PFSK-1 (cell line): ENCODE measurements around the gene PHETA1.

Experiments
- FOXP2 ChIP-seq: optimal IDR thresholded peaks from 2 replicates; pipeline ENCODE3; 2011; ENCODE audit warnings: borderline replicate concordance, control low read depth, inconsistent platforms; ENCODE audit not compliant: insufficient read depth; ENCODE audit errors: extremely low read length, extremely low read depth
- POLR2AphosphoS5 ChIP-seq: IDR thresholded peaks from 2 replicates; pipeline ENCODE4 v1.6.1; 2012; ENCODE audit warnings: low read depth, mild to moderate bottlenecking, control low read depth, low read length, moderate library complexity
- REST ChIP-seq, 2 experiments: IDR thresholded peaks; 2 replicates each; pipeline versions ENCODE4 v1.6.1 to v1.8.0; 2011 to 2012; ENCODE audit warnings: low read depth in 2 of 2, low read length in 2 of 2, control low read depth in 1 of 2, inconsistent platforms in 1 of 2, mild to moderate bottlenecking in 1 of 2, moderate library complexity in 1 of 2; ENCODE audit not compliant: insufficient read depth in 1 of 2
- SIN3A ChIP-seq: IDR thresholded peaks from 2 replicates; pipeline ENCODE4 v1.6.1; 2012; ENCODE audit warnings: mild to moderate bottlenecking, low read length, moderate library complexity, borderline replicate concordance; ENCODE audit not compliant: insufficient read depth
- TAF1 ChIP-seq: IDR thresholded peaks from 2 replicates; pipeline ENCODE4 v1.6.1; 2012; ENCODE audit warnings: low read length, control low read depth, borderline replicate concordance; ENCODE audit not compliant: insufficient read depth

Gene PHETA1

GRCh38 chr12:111369496-111370220, 763 bp upstream of the PHETA1 start:
- TF ChIP-seq REST (IDR thresholded peaks at IDR 0.05; ENCODE audit: insufficient read depth in 1 of 2, low read depth in 2 of 2, low read length in 2 of 2) (no peak), TAF1 (no peak), FOXP2 (no peak), POLR2AphosphoS5 (no peak), SIN3A (no peak)

GRCh38 chr12:111368291-111368787, 556 bp downstream of the PHETA1 start:
- no peak for TF ChIP-seq FOXP2
- TF ChIP-seq TAF1: no peak
- TF ChIP-seq POLR2AphosphoS5: no peak
- TF ChIP-seq SIN3A: no peak
- TF ChIP-seq REST (IDR thresholded peaks at IDR 0.05; ENCODE audit: insufficient read depth in 1 of 2, low read depth in 2 of 2, low read length in 2 of 2): no peak

- no peak for TF ChIP-seq SIN3A
These were observed 1.2 kb downstream of the PHETA1 start for GRCh38 chr12:111367661-111368221.

- no peak for TF ChIP-seq TAF1
- no peak for TF ChIP-seq POLR2AphosphoS5
- TF ChIP-seq SIN3A: no peak
- TF ChIP-seq REST (IDR thresholded peaks at IDR 0.05; ENCODE audit: insufficient read depth in 1 of 2, low read depth in 2 of 2, low read length in 2 of 2): no peak
- TF ChIP-seq FOXP2: no peak
These were observed 2.3 kb downstream of the PHETA1 start for GRCh38 chr12:111366583-111366982.

- TF ChIP-seq TAF1 (no peak), FOXP2 (no peak), POLR2AphosphoS5 (no peak), REST (IDR thresholded peaks at IDR 0.05; ENCODE audit: insufficient read depth in 1 of 2, low read depth in 2 of 2, low read length in 2 of 2) (no peak), SIN3A (no peak)
These were observed 2.8 kb downstream of the PHETA1 start for GRCh38 chr12:111366075-111366474.
